ENCODE results near the gene PTTG1.

- TF ChIP-seq REST (IDR thresholded peaks at IDR 0.05; ENCODE audit: unreplicated experiment) (no peak), ZNF331 (CRISPR knock-in tag; IDR thresholded peaks at IDR 0.05; ENCODE audit: low read depth) (no peak), EZH2 (IDR thresholded peaks at IDR 0.05; ENCODE audit: low read depth, unreplicated experiment) (no peak), POLR2AphosphoS5 (IDR thresholded peaks at IDR 0.05; ENCODE audit: low read depth) (no peak), CTCF (conservative IDR thresholded peaks at IDR 0.05; ENCODE audit: low read depth in 2 of 2) (no peak), NANOG (IDR thresholded peaks at IDR 0.05; ENCODE audit: borderline replicate concordance) (no peak), CREB1 (CRISPR knock-in tag; IDR thresholded peaks at IDR 0.05; ENCODE audit: low read depth) (no peak), ETS1 (IDR thresholded peaks at IDR 0.05) (no peak)
Observed at GRCh38 chr5:160450164-160450932, 28.7 kb downstream of the PTTG1 start.
